ENCODE measurements around the gene FDX2. TPM values are rescaled to one million over a fixed set of nuclear protein-coding genes. Genes with fewer than 3 reads are reported as not detected.
A peak's percentile ranks its signal among the peaks of the same experiment; 100 is the strongest.

Gene FDX2
- total and polyA plus RNA-seq, 2 of the 13 experiments (the other 11 are each of a cell fraction or from before 2014, with no cell fraction given), result 21.0 to 24.7 TPM

GRCh38 chr19:10269333-10270179 is 46.3 kb downstream of the FDX2 start (continued):
- TF ChIP-seq ZNF138 (CRISPR knock-in tag; IDR thresholded peaks at IDR 0.05; ENCODE audit: low read depth), result no peak
- TF ChIP-seq ZMYM3 (CRISPR knock-in tag; IDR thresholded peaks at IDR 0.05), result peak; percentile 68
- peak; percentile 96; the same call in 1 of the 2 replicates for TF ChIP-seq ZBTB38 (CRISPR knock-in tag; IDR thresholded peaks at IDR 0.05)
- TF ChIP-seq ZFP41 (CRISPR knock-in tag; IDR thresholded peaks at IDR 0.05; ENCODE audit: borderline replicate concordance), result no peak
- TF ChIP-seq YEATS2 (CRISPR knock-in tag; IDR thresholded peaks at IDR 0.05; ENCODE audit: borderline replicate concordance), result no peak
- TF ChIP-seq ZNF335 (CRISPR knock-in tag; IDR thresholded peaks at IDR 0.05), result no peak
- peak; percentile 36; the same call in 1 of the 2 replicates for TF ChIP-seq THRA (CRISPR knock-in tag; IDR thresholded peaks at IDR 0.05; ENCODE audit: borderline replicate concordance)
- peak; percentile 96 for TF ChIP-seq CTCF (CRISPR knock-in tag; IDR thresholded peaks at IDR 0.05)
- TF ChIP-seq KDM5A (IDR thresholded peaks at IDR 0.05; ENCODE audit: borderline replicate concordance, low read length), result no peak
- TF ChIP-seq ZBTB7A (CRISPR knock-in tag; IDR thresholded peaks at IDR 0.05), result peak; percentile 65; the same call in 1 of the 2 replicates
- TF ChIP-seq ZNF326 (CRISPR knock-in tag; IDR thresholded peaks at IDR 0.05; ENCODE audit: borderline replicate concordance), result no peak
- 0 out of 2 replicates have a peak, but pooled peaks have one; percentile 53 for TF ChIP-seq GTF3A (CRISPR knock-in tag; conservative IDR thresholded peaks at IDR 0.05)
- peak; percentile 75 for TF ChIP-seq ZNF121 (CRISPR knock-in tag; IDR thresholded peaks at IDR 0.05)
- TF ChIP-seq ZNF136 (CRISPR knock-in tag; IDR thresholded peaks at IDR 0.05; ENCODE audit: low read depth), result peak; percentile 54; the same call in 1 of the 2 replicates
- TF ChIP-seq IKZF5 (CRISPR knock-in tag; IDR thresholded peaks at IDR 0.05), result no peak
- 0 out of 2 replicates have a peak, but pooled peaks have one; percentile 12 for TF ChIP-seq KDM1A (CRISPR knock-in tag; IDR thresholded peaks at IDR 0.05)
- TF ChIP-seq ZBTB10 (CRISPR knock-in tag; IDR thresholded peaks at IDR 0.05; ENCODE audit: borderline replicate concordance), result no peak
- 0 out of 2 replicates have a peak, but pooled peaks have one; percentile 50 for TF ChIP-seq ZNF724P (CRISPR knock-in tag; IDR thresholded peaks at IDR 0.05; ENCODE audit: borderline replicate concordance)
- TF ChIP-seq KDM4B (CRISPR knock-in tag; IDR thresholded peaks at IDR 0.05), result 0 out of 2 replicates have a peak, but pooled peaks have one; percentile 32
- TF ChIP-seq POLR2A (IDR thresholded peaks at IDR 0.05; ENCODE audit: insufficient read depth in 1 of 2, low read depth in 2 of 2, low read length in 2 of 2), result no peak
- TF ChIP-seq ZNF720 (CRISPR knock-in tag; IDR thresholded peaks at IDR 0.05), result no peak
- 0 out of 2 replicates have a peak, but pooled peaks have one; percentile 40 for TF ChIP-seq ZNF343 (CRISPR knock-in tag; IDR thresholded peaks at IDR 0.05)
- 0 out of 2 replicates have a peak, but pooled peaks have one; percentile 37 for TF ChIP-seq GATAD1 (CRISPR knock-in tag; IDR thresholded peaks at IDR 0.05)
